NCI-H748 treated with DMSO at 0.1 percent for 48 hours (cell line): ENCODE data around the gene MED9.
A peak's percentile ranks its signal among the peaks of the same experiment; 100 is the strongest.

Experiments
- DNase-seq: peaks from one replicate; lab custom pipeline; 2025; lab: John Stamatoyannopoulos, UW

MED9 gene

GRCh38 chr17:17516941-17517720 lies 40.3 kb downstream of the MED9 start:
- no peak for DNase-seq

GRCh38 chr17:17518014-17518413 lies 41.2 kb downstream of the MED9 start:
- no peak for DNase-seq

- no peak for DNase-seq
These were observed 42.2 kb downstream of the MED9 start for GRCh38 chr17:17518951-17519350.

- DNase-seq = no peak
These were observed 43.1 kb downstream of the MED9 start for GRCh38 chr17:17519886-17520285.

- no peak for DNase-seq
These were observed 43.9 kb downstream of the MED9 start for GRCh38 chr17:17520599-17521232.

GRCh38 chr17:17523001-17523730 lies 46.4 kb downstream of the MED9 start:
- DNase-seq = no peak

GRCh38 chr17:17523731-17524490 lies 47.1 kb downstream of the MED9 start:
- no peak for DNase-seq

GRCh38 chr17:17525311-17525710 lies 48.5 kb downstream of the MED9 start:
- no peak for DNase-seq

- no peak for DNase-seq
These were observed 49.2 kb downstream of the MED9 start for GRCh38 chr17:17525956-17526355.

GRCh38 chr17:17526369-17526768 lies 49.6 kb downstream of the MED9 start:
- DNase-seq = no peak

GRCh38 chr17:17527534-17527933 lies 50.7 kb downstream of the MED9 start:
- DNase-seq = no peak

GRCh38 chr17:17527956-17528500 lies 51.2 kb downstream of the MED9 start:
- no peak for DNase-seq

GRCh38 chr17:17528696-17529652 lies 52.2 kb downstream of the MED9 start:
- no peak for DNase-seq

- no peak for DNase-seq
These were observed 54.4 kb downstream of the MED9 start for GRCh38 chr17:17531156-17531555.

- no peak for DNase-seq
These were observed 56.2 kb downstream of the MED9 start for GRCh38 chr17:17532991-17533390.

GRCh38 chr17:17533901-17534441 lies 57.2 kb downstream of the MED9 start:
- DNase-seq = peak; percentile 93

- no peak for DNase-seq
These were observed 59.2 kb downstream of the MED9 start for GRCh38 chr17:17535957-17536356.

- DNase-seq = no peak
These were observed 59.9 kb downstream of the MED9 start for GRCh38 chr17:17536702-17537101.

GRCh38 chr17:17537311-17538099 lies 60.7 kb downstream of the MED9 start:
- DNase-seq = no peak
